Hepatocyte (in vitro differentiated cells): ENCODE results near the gene TMA7. TPM values are rescaled to one million over a fixed set of nuclear protein-coding genes. Genes with fewer than 3 reads are reported as not detected.

Experiments used
- DNase-seq: peaks from one replicate; pipeline ENCODE4 v3.0.0-alpha.2; 2016; ENCODE audit warnings: low spot score
- H2AFZ ChIP-seq: fragments of 200-600 bp; sonication (generic); 2 replicates; pipeline ENCODE4 v1.6.0; 2016; ENCODE audit warnings: antibody characterized with exemption, mild to moderate bottlenecking
- H3K27ac ChIP-seq: fragments of 200-600 bp; sonication (generic); 2 replicates; pipeline ENCODE4 v1.5.1; 2016; ENCODE audit warnings: mild to moderate bottlenecking
- H3K27me3 ChIP-seq: fragments of 200-600 bp; sonication (generic); 2 replicates; pipeline ENCODE4 v1.6.1; 2016
- H3K36me3 ChIP-seq: fragments of 200-600 bp; sonication (generic); replicated peaks from 2 replicates; pipeline ENCODE4 v1.5.1; 2016; ENCODE audit warnings: low read depth; ENCODE audit not compliant: insufficient read depth
- H3K4me1 ChIP-seq: fragments of 200-600 bp; sonication (generic); 2 replicates; pipeline ENCODE4 v1.5.1; 2016; ENCODE audit warnings: mild to moderate bottlenecking, moderate library complexity; ENCODE audit not compliant: insufficient read depth
- H3K4me2 ChIP-seq: fragments of 200-600 bp; sonication (generic); 2 replicates; pipeline ENCODE4 v1.6.0; 2016
- H3K4me3 ChIP-seq: fragments of 200-600 bp; sonication (generic); 2 replicates; pipeline ENCODE4 v1.5.1; 2016; ENCODE audit warnings: mild to moderate bottlenecking
- H3K79me2 ChIP-seq: fragments of 200-600 bp; sonication (generic); 2 replicates; pipeline ENCODE4 v1.6.0; 2017; ENCODE audit warnings: mild to moderate bottlenecking
- H3K9me2 ChIP-seq: fragments of 200-600 bp; sonication (generic); replicated peaks from 2 replicates; pipeline ENCODE4 v1.6.0; 2017; ENCODE audit warnings: mild to moderate bottlenecking; ENCODE audit not compliant: insufficient read depth
- H3K9me3 ChIP-seq: fragments of 200-600 bp; sonication (generic); 2 replicates; pipeline ENCODE4 v1.5.1; 2016; ENCODE audit warnings: low read depth, mild to moderate bottlenecking
- H4K20me1 ChIP-seq: fragments of 200-600 bp; sonication (generic); 2 replicates; pipeline ENCODE4 v1.6.0; 2016; ENCODE audit warnings: mild to moderate bottlenecking; ENCODE audit not compliant: insufficient read depth, poor library complexity, severe bottlenecking
- EZH2 ChIP-seq: fragments of 200-600 bp; sonication (generic); IDR thresholded peaks from 2 replicates; pipeline ENCODE4 v1.6.1; 2016; ENCODE audit warnings: antibody characterized with exemption, mild to moderate bottlenecking, borderline replicate concordance
- EZH2phosphoT487 ChIP-seq: fragments of 200-600 bp; sonication (generic); IDR thresholded peaks from one replicate; pipeline ENCODE4 v1.6.1; 2018; ENCODE audit warnings: antibody characterized with exemption, mild to moderate bottlenecking, low read depth, moderate library complexity; ENCODE audit not compliant: unreplicated experiment, severe bottlenecking
- WGBS: methylation state at CpG from one replicate; pipeline ENCODE4 v1.1.6; 2016; ENCODE audit warnings: low lambda C conversion rate; ENCODE audit errors: missing lambda C conversion rate; 5-methylcytosine and 5-hydroxymethylcytosine counted together
- polyA plus RNA-seq: library from polyadenylated mRNA; unstranded; fragments of >200 nt; fragmentation: Nextera tagmentation; extraction: Ambion mirVana; gene quantifications from 2 replicates; pipeline ENCODE4 v1.2.1, GENCODE V29; 2016
- total RNA-seq: library from RNA; depleted of rRNA; stranded (reverse); fragments of >200 nt; gene quantifications from 2 replicates; pipeline ENCODE4 v1.2.3, GENCODE V29; 2014
- TF ChIP-seq, protein P1 (sequence below): fragments of 200-600 bp; sonication (generic); IDR thresholded peaks from 2 replicates; pipeline ENCODE4 v1.5.1; 2016; ENCODE audit warnings: antibody characterized with exemption, mild to moderate bottlenecking; ENCODE audit not compliant: poor library complexity

TMA7 gene
- total and polyA plus RNA-seq, 2 experiments from 2014 or later: 381 to 503 TPM

DNA sequence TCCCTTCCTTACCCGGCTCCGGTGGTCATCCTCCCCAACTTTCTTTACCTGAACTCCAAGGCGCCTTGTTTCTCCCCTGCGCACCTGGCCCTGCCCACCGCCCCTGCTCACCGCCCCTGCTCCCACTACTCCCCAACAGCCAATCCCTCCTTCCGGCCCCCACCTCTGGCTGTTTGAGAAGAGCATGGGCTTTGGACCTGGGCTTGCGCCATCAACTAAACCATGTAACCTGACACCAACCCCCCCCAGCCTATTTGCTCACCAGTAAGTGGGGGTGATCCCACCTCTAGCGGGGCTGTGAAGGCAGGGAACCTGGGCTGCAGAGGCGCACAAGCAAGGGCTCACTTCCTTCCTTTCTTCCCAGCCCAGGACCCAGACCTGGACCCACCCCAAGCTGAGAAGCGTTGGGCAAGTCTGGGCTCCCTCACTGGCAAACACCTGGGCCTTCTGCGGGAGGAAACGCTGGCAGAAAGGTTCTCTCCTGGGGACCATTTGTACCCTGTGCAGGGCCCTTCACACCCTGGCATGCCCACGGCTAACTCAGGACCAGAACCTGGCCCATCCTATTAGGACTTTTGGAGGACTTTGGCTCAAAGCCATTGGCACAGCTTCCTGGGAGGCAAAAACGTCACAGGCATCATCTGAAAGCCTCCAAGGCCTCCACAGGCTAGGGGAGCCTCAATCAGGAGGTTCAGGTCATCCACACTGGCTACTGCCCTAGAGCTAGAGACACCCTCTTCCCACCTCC is 9.9 kb upstream of the TMA7 start, which contains the start of gene PLXNB1:
PLXNB1 (minus strand) TSS at position 127 of the 748 bp plus-strand sequence. CDS start 5,475 bp downstream, outside the sequence.
- H3K4me2 ChIP-seq: peak within 1 kb of the TSS; percentile 97
- H3K4me3 ChIP-seq: peak within 1 kb of the TSS; percentile 96
- peaks cover 28% of the 10 kb centered on the region for H4K20me1 ChIP-seq
- H3K36me3 ChIP-seq: no peaks in the 10 kb centered on the region
- no peaks in the 10 kb centered on the region for H3K9me3 ChIP-seq
- peak within 1 kb of the TSS; percentile 7 for H2AFZ ChIP-seq
- 10% methylated on average over 9 of the region's 15 CpGs for WGBS
- H3K9me2 ChIP-seq: no peaks in the 10 kb centered on the region
- no peaks in the 10 kb centered on the region for H3K27me3 ChIP-seq
- H3K4me1 ChIP-seq: peaks cover 79% of the 10 kb centered on the region
- peaks cover 70% of the 10 kb centered on the region for H3K79me2 ChIP-seq
- DNase-seq: peak; percentile 93
- H3K27ac ChIP-seq: peak within 1 kb of the TSS; percentile 96
- TF ChIP-seq EZH2phosphoT487 (no peak), EZH2 (no peak)
- TF ChIP-seq, protein P1, sequence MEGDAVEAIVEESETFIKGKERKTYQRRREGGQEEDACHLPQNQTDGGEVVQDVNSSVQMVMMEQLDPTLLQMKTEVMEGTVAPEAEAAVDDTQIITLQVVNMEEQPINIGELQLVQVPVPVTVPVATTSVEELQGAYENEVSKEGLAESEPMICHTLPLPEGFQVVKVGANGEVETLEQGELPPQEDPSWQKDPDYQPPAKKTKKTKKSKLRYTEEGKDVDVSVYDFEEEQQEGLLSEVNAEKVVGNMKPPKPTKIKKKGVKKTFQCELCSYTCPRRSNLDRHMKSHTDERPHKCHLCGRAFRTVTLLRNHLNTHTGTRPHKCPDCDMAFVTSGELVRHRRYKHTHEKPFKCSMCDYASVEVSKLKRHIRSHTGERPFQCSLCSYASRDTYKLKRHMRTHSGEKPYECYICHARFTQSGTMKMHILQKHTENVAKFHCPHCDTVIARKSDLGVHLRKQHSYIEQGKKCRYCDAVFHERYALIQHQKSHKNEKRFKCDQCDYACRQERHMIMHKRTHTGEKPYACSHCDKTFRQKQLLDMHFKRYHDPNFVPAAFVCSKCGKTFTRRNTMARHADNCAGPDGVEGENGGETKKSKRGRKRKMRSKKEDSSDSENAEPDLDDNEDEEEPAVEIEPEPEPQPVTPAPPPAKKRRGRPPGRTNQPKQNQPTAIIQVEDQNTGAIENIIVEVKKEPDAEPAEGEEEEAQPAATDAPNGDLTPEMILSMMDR: no peak

DNA sequence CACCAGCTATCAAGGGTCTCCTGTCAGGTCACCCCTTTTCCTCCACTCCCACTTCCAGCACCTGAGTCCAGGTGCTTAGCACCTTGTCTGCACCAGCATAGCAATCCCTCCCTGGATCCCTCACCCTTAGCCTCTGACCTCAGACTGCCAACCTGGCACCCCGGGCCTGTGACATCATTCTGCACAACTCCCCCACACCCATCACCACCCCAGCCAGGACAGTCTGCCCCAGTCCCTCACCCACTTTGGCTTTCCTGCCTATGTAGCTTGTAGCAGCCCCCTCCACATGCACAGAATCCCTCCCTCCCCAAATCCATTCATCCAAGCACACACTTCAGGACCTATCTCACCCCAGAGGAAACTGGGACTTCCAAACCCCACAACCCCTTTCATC is 9.4 kb upstream of the TMA7 start:
- H3K9me3 ChIP-seq: no peaks in the 10 kb centered on the region
- TF ChIP-seq EZH2phosphoT487 (no peak), EZH2 (no peak)
- TF ChIP-seq, protein P1: no peak
- DNase-seq: no peak
- H3K27ac ChIP-seq: peak overlapping the region; percentile 96
- H3K9me2 ChIP-seq: no peaks in the 10 kb centered on the region
- peaks cover 22% of the 10 kb centered on the region for H4K20me1 ChIP-seq
- peak overlapping the region; percentile 97 for H3K4me2 ChIP-seq
- no peaks in the 10 kb centered on the region for H3K36me3 ChIP-seq
- H3K4me3 ChIP-seq: no peak overlapping the region
- H3K27me3 ChIP-seq: no peaks in the 10 kb centered on the region
- WGBS: 73% methylated on average over 1 of the region's 1 CpG
- peaks cover 67% of the 10 kb centered on the region for H3K79me2 ChIP-seq
- no peak overlapping the region for H2AFZ ChIP-seq
- peaks cover 74% of the 10 kb centered on the region for H3K4me1 ChIP-seq

DNA sequence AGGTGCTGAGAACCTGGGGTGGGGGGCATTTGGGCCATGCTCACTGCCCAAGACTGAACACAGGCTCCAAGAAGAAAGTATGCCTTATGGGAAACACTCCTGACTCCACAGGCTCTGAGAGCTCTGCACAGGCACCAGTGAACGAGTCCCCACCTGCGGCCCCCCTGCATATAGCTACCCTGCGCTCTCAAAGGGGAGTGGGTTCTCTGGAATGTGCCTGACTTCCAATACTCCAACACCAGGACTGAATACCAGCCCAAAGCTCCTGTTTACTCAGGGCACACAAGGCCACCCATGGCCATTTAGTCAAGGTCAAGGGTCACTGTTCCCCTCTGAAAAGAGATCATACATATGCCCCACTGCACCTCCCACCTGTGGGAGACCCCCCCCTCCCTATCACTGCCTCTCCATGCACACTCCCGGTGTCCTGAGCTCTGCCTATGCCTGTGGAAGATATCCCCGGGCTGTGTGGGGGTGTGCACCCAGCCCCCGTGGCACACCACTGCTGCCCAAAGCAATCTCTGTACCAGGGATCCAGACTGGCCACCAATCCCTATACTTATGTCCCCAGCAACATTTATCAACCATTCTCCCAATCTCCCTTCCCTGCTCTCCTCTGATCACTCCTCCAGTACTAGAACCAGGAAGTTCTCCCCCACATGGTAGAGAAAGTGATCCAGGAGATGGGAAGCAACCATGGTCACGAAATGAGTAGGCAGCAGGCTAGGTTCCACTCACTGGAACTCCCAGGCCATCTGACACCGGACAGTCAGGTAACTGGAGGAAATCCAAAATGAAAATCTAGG is 8.6 kb upstream of the TMA7 start:
- Histone ChIP-seq H4K20me1 (peaks cover 15% of the 10 kb centered on the region), H3K4me3 (no peak overlapping the region), H3K27ac (peak overlapping the region; percentile 96), H3K4me1 (peaks cover 66% of the 10 kb centered on the region), H3K36me3 (no peaks in the 10 kb centered on the region), H3K79me2 (peaks cover 60% of the 10 kb centered on the region), H3K9me3 (no peaks in the 10 kb centered on the region), H3K4me2 (peak overlapping the region; percentile 97), H3K9me2 (no peaks in the 10 kb centered on the region), H2AFZ (no peak overlapping the region), H3K27me3 (no peaks in the 10 kb centered on the region)
- TF ChIP-seq EZH2 (no peak), EZH2phosphoT487 (no peak)
- TF ChIP-seq, protein P1: no peak
- WGBS: 81% methylated on average over 8 of the region's 8 CpGs
- DNase-seq: no peak
